NK-92 (cell line): ENCODE data around the gene TMEM61.

Experiments
- DNase-seq: peaks from one replicate; lab custom pipeline; 2025; ENCODE audit not compliant: unreplicated experiment; lab: John Stamatoyannopoulos, UW

TMEM61 gene

DNA sequence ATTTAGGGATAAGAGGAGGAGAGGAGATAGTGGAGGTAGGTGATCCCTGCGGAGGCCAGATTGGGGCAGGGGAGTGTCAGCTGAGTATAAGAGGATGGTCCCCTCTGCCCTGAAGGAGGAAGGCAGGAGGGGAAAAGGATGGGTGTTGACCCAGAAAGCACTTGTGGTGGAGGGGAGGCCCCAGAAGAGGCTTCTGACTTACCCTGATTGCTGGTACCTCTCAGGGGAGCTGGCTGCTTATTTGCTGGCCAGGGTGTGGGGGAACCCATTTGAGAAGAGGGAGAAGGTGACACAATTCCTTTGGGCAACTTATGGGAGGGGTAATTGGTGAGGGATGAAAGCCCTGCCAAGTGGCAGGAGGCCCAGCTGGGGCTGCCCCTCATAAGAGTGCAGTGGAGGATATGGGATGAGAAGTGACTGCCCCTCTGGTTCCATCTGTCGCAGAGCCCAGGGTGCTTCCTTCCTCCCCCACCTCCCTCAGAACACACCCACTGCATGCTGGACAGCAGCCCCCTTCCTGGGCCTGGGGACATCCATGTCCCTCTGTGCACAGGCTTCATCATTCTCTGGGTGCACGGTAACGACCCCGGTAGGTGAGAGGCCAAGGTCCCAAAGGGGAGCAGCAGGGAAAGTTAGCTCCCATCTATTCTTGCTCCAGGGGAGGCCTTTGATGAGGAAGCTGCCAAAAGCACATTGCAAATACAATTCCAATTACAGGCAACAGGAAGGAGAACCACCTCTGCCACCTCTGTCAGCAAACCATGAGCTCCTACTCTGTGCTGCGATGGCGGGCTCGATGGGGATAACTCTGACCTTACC lies 57.5 kb downstream of the TMEM61 start:
- no peak for DNase-seq

DNA sequence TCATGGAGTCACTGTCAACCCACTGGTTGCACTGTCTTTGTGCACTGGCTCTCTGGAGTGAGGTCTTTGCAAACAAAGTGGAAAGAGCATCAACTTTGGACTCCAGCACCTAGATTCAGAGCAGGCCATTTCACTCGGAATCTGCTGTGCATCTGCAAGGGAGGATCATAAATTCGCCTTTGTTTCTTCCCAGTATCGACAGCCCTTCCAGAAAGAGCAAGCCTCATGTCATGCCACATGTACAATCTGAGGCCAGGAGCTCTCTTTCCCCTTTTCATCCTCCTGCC lies 58.1 kb downstream of the TMEM61 start:
- no peak for DNase-seq

DNA sequence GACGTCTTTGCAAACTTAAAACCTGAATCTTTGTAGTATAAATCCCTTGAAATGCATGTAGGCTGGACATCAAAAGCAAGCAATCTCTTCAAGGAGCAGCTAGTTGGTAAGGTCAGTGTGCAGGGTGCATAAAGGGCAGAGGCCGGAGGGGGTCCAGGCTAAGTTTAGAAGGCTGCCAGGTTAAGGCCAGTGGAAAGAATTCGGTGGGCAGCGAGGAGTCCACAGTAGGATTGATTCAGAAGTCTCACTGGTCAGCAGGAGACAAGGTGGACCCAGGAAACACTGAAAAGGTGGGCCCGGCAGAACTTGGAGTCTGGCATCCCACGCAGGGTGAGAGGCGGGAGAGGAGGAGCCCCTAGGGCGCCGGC lies 58.5 kb downstream of the TMEM61 start:
- no peak for DNase-seq

DNA sequence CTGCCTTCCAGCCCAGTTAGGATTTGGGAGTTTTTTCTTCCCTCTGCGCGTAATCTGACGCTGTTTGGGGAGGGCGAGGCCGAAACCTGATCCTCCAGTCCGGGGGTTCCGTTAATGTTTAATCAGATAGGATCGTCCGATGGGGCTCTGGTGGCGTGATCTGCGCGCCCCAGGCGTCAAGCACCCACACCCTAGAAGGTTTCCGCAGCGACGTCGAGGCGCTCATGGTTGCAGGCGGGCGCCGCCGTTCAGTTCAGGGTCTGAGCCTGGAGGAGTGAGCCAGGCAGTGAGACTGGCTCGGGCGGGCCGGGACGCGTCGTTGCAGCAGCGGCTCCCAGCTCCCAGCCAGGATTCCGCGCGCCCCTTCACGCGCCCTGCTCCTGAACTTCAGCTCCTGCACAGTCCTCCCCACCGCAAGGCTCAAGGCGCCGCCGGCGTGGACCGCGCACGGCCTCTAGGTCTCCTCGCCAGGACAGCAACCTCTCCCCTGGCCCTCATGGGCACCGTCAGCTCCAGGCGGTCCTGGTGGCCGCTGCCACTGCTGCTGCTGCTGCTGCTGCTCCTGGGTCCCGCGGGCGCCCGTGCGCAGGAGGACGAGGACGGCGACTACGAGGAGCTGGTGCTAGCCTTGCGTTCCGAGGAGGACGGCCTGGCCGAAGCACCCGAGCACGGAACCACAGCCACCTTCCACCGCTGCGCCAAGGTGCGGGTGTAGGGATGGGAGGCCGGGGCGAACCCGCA lies 59.1 kb downstream of the TMEM61 start, which contains the start of gene PCSK9:
TSS of gene PCSK9 (plus strand) at position 207 of the 741 bp plus-strand sequence. CDS start at position 497, 290 bp downstream.
- DNase-seq = no peak

DNA sequence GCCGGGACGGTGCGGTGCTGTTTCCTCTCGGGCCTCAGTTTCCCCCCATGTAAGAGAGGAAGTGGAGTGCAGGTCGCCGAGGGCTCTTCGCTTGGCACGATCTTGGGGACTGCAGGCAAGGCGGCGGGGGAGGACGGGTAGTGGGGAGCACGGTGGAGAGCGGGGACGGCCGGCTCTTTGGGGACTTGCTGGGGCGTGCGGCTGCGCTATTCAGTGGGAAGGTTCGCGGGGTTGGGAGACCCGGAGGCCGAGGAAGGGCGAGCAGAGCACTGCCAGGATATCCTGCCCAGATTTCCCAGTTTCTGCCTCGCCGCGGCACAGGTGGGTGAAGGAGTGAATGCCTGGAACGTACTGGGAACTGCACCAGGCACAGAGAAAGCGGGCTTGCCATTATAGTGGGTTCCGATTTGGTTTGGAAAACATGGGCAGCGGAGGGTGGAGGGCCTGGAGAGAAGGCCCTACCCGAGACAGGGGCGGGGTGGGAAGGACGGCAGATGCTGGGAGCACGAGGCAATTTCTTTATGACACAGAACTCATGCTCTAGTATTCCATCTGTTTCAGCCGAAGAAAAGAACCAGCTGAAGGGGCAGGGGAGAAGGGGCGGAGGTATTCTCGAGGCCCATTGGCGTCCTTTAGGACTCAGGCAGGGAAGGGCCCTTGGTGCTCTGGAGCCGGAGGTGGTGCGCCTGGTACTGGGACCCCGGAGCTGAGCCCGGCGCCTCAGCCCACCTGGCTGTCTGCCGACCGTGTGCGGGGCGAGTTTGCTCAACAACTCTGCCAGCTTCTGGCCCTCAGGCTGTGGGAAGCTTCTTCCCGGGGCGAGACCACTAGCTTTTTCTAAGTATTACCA lies 59.9 kb downstream of the TMEM61 start:
- no peak for DNase-seq

DNA sequence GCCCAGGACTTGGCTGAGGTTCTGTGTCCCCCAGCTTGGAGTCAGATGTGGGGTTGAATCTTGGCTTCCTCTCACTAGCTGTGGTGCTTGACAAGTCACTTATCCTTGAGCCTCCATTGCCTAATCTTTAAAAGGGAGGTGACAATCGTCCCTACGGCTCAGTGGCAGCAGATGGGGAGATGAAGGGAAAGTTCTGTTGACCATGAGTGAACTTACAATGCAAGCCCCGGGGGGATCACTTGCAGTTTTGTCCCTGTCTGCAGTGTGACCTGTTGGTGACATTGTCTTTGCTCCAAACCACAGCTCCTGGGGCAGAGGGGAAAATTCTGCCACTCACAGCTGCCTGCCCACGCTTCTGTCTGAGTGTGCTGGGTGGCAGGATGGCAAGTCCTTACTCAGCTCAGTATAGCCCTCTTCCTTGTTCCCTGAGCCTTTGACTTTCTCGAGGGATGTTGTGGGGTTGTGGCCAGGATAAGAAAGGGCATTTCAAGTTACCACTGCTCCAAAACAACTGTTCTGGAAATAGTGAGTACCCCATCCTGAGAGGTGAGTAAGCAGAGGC lies 60.6 kb downstream of the TMEM61 start:
- DNase-seq = no peak

DNA sequence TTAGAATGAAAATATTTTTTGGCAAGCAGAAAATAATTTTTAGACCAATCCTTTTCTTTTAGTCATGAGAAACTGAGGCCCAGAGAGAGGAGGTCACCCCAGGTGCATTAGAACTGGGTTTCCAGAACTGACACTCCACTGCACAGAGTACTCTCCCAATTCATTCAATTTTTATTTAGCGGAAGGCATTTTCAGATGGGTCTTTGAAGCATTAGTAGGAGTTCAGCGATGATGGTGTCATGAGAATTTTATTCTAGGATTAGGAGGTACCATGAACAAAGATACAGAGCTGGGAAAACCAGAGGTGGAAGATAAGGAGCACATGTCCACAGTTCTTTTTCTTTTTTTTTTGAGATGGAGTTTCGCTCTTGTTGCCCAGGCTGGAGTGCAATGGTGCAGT lies 61.2 kb downstream of the TMEM61 start:
- no peak for DNase-seq
